ENCODE measurements around the gene LRP4.
A peak's percentile ranks its signal among the peaks of the same experiment; 100 is the strongest.

Gene LRP4

GRCh38 chr11:46895821-46896220 lies 22.5 kb downstream of the LRP4 start:
- TF ChIP-seq CTCF (conservative IDR thresholded peaks at IDR 0.05; ENCODE audit: control insufficient read depth, insufficient read depth, low read depth, low read length) = no peak
- DNase-seq (ENCODE audit: low read depth) = no peak
- H3K4me3 ChIP-seq (ENCODE audit: control insufficient read depth, low read depth, low read length) = no peak overlapping the region

DNA sequence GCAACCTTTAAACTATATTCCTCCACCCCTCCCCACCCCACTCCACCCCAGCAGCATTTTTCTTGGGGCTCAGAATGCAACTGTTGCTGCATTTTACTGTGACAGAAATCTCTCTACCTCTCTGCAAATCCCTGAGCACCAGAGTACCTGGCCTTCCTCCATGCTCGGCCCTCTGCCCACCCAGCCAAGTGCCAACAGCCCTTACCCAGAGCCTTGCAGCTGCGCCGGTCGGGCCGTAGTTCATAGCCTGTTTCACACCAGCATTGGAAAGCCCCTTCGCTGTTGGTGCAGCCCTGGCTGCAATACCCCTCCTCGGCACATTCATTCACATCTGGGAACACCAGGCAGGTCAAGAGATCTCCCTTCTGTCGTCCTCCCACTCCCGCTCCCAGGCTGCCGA lies 23.4 kb downstream of the LRP4 start:
- DNase-seq (ENCODE audit: low read depth) = no peak
- no peak for TF ChIP-seq CTCF (conservative IDR thresholded peaks at IDR 0.05; ENCODE audit: control insufficient read depth, insufficient read depth, low read depth, low read length)
- no peak overlapping the region for H3K4me3 ChIP-seq (ENCODE audit: control insufficient read depth, low read depth, low read length)

- H3K4me3 ChIP-seq (ENCODE audit: control insufficient read depth, low read depth, low read length) = no peak overlapping the region
- no peak for TF ChIP-seq CTCF (conservative IDR thresholded peaks at IDR 0.05; ENCODE audit: control insufficient read depth, insufficient read depth, low read depth, low read length)
- DNase-seq (ENCODE audit: low read depth) = no peak
These were observed 23.8 kb downstream of the LRP4 start for GRCh38 chr11:46894506-46894905.

DNA sequence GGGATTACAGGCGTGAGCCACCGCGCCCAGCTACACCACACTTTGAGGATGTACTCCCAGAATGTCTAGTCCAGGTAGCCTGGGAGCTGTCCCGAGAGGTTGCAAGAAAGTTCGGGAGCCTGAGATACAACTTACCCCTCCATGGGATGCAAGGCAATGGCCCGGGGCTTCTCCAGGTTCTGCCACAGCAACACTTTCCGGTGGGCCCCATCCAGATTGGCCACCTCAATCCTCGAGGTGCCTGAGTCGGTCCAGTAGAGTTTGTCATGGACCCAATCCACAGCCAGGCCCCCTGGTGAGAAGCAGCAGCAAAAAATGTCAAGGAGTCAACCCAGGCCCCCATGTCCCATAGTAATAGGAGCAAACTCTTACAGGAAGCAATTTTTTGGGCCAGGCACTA lies 25.5 kb downstream of the LRP4 start:
- TF ChIP-seq CTCF (conservative IDR thresholded peaks at IDR 0.05; ENCODE audit: control insufficient read depth, insufficient read depth, low read depth, low read length) = no peak
- no peak overlapping the region for H3K4me3 ChIP-seq (ENCODE audit: control insufficient read depth, low read depth, low read length)
- DNase-seq (ENCODE audit: low read depth) = no peak

DNA sequence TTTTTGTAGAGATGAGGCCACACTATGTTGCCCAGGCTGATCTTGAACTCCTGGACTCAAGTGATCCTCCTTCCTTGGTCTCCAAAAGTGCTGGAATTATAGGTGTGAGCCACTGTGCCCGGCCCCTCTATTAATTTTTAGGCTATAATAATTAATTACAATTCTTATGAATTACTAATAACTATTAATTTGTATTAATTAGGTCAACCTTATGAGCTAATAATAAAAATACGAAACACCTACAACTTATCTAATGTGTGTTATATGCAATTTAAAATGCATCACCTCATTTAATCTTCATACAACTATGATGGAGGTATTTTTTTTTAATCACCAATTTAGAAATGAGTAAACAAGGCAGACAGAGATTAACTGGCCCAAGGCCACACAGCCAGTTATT lies 26.2 kb downstream of the LRP4 start:
- H3K4me3 ChIP-seq (ENCODE audit: control insufficient read depth, low read depth, low read length) = no peak overlapping the region
- TF ChIP-seq CTCF (conservative IDR thresholded peaks at IDR 0.05; ENCODE audit: control insufficient read depth, insufficient read depth, low read depth, low read length) = no peak
- no peak for DNase-seq (ENCODE audit: low read depth)

DNA sequence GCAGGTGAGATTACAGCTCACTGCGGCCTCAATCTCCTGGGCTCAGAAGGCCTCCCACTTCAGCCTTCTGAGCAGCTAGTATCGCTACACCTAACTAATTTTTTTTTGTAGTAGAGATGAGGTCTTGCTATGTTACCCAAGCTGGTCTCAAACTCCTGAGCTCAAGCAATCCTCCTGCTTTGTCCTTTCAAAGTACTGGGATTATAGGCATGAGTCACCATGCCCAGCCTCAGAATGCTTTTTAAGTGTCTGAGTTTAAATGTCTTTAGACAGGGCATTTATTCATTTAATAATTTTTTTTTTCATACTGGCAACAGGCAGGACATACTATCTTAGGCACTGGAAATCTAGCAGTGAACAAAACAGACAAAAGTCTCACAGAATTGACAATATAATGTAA lies 27.7 kb downstream of the LRP4 start:
- no peak for TF ChIP-seq CTCF (conservative IDR thresholded peaks at IDR 0.05; ENCODE audit: control insufficient read depth, insufficient read depth, low read depth, low read length)
- DNase-seq (ENCODE audit: low read depth) = peak; percentile 3
- H3K4me3 ChIP-seq (ENCODE audit: control insufficient read depth, low read depth, low read length) = no peak overlapping the region

All from fibroblast of mammary gland (primary cell).